Astrocyte (in vitro differentiated cells and primary cell): ENCODE measurements around the gene ARNT2.

ENCODE experiments used
- EZH2 ChIP-seq: IDR thresholded peaks from 2 replicates; pipeline ENCODE4 v1.6.1; 2012; ENCODE audit warnings: mild to moderate bottlenecking, low read length, inconsistent platforms; ENCODE audit not compliant: insufficient read depth
- TF ChIP-seq, protein P1 (sequence below): IDR thresholded peaks from 2 replicates; pipeline ENCODE4 v1.5.1; 2011; ENCODE audit warnings: low read depth, mild to moderate bottlenecking, inconsistent platforms, low read length, moderate library complexity; ENCODE audit not compliant: insufficient read depth

DNA sequence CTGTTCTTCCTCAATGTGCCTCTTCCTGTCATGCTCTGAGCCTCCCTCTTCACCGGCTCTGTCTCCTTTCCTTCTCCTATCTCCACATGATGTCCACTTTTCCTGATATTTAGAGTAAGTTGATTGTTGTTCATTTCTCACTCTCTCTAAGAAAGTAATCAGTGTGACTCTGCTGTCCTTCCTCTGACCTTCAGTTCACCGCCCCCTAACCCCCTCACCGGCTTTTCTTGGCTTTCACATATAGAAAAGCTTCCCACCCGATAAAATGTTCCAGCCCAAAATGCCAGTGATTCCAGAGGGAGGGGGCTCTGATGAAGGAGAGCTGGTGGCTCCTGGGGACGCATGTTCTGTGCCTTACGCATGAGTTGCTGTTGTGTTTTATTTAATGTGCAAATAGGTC is 170.4 kb downstream of the ARNT2 start:
- no peak for TF ChIP-seq EZH2
- TF ChIP-seq, protein P1, sequence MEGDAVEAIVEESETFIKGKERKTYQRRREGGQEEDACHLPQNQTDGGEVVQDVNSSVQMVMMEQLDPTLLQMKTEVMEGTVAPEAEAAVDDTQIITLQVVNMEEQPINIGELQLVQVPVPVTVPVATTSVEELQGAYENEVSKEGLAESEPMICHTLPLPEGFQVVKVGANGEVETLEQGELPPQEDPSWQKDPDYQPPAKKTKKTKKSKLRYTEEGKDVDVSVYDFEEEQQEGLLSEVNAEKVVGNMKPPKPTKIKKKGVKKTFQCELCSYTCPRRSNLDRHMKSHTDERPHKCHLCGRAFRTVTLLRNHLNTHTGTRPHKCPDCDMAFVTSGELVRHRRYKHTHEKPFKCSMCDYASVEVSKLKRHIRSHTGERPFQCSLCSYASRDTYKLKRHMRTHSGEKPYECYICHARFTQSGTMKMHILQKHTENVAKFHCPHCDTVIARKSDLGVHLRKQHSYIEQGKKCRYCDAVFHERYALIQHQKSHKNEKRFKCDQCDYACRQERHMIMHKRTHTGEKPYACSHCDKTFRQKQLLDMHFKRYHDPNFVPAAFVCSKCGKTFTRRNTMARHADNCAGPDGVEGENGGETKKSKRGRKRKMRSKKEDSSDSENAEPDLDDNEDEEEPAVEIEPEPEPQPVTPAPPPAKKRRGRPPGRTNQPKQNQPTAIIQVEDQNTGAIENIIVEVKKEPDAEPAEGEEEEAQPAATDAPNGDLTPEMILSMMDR: no peak
